Right hindlimb (tissue), 1 donor: ENCODE data around the gene PSTPIP1.

Experiments used
- DNase-seq: peaks from one replicate; pipeline ENCODE4 v3.0.0-alpha.2; 2018

PSTPIP1 gene

DNA sequence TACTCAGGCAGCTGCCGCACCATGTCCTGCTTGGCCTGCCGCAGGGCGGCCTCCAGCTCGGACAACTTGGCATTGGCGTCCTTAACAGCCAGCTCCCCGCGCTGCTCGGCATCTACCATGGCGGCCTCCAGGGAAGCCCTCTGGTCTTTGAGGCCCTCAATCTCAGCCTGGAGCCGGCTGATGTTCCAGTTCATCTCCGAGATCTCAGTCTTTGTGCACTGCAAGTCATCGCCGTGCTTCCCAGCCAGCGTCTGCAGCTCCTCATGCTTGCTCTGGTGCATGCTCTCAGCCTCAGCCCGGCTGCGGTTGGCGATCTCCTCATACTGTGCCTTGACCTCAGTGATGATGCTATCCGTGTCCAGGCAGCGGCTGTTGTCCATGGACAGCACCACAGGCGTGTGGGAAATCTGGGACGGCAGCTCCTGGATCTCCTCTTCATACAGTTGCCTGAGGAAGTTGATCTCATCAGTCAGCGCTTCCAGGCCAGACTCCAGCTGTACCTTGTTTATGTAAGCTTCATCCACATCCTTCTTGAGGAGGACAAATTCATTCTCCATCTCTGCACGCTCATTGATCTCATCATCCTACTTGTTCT, 15.5 kb upstream of the PSTPIP1 start:
- DNase-seq, result no peak

DNA sequence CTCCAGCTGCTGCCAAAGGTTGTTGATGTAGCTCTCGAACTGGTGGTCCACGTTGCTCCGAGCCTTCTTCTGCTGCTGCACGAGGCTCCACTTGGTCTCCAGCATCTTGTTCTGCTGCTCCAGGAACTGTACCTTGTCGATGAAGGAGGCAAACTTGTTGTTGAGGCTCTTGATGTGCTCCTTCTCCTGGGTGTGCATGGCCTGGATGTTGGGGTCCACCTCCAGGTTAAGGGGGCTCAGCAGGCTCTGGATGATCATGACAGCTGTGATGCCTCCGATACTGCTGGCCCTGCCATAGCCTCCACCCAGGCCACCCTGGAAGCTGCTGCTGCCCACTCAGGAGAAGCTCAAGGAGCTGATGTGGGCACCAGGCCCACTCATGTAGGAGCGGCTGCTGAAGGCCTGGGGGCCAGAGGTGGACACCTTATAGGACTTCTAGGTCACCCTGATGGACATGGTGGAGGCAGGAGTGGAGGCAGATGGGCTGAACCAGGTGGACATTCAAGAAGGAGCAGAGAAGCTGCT, 14.9 kb upstream of the PSTPIP1 start:
- no peak for DNase-seq

DNA sequence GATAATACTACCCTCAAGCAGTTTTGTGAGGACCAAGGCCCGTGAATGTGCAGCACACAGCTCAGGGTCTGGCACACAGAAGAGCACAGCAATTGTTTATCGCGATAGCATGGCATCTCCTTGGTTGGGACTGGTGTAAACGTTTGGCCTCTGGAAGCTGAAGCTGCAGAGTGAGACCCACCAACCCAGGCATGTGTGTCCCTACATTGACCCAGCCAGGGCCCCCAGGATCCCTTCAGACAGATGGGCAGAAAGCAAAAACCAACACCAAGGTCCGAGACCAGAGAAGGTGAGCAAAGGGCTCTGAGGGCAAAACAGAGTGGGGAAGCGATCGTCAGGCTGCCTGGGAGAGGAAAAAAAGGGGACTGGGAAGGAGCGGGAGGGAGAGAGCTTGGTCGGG, 12.6 kb upstream of the PSTPIP1 start:
- DNase-seq, result no peak

DNA sequence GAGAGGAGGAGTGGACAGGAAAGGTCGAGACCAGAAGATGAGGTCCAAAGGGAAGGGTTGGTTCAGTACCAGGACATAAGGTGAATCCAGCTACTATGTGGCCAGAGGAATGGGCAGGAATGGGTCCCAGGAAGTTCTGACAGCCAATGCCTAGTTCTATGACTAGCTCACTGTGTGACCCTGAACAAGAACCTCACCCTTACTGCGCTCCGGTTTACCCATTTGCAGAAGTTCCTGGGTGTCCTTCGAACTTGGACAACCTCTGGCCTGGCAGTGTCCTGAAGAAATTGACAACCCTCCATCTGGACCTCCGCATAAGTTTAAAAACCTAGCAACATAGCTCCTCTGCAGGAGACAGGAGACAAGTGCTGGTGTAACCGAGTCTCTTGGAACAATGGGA, 12.2 kb upstream of the PSTPIP1 start:
- no peak for DNase-seq

DNA sequence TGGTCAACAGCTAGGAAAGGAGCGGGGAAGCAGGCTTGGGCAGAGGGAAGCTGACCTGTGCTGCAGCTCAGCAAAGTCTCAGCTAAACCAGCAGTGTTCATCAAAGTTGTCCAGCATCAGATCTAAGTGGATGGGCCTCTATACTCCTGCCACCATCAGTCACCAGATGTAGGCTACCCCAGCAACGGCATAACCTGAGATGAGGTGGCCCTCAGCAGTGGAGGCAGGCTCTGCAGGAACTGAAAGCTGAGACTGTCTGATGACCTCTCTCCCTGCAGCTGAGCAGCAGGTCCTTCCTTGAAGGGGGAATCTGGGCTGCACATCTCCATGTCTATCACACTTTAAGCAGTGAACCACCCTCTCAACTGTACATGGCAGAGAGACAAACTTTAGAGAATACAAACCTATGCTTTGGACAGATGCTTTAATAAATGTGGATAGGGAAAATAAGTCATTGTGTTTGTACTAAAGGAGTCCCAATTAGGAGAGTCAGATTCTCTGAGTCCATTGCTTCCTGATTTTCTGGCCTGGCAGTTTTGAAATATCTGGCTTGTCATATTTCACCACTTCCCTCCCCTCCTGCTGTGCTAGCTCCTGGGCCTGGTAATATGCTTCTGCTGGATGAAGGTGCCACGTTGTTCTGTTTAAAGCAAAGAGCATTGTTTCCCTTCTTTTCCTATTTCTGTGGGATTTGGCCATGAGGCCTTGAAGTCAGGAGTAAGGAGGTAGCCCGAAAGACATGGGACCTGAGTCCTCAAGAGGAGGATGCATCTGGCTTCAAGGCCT, 11.1 kb upstream of the PSTPIP1 start:
- DNase-seq, result no peak

DNA sequence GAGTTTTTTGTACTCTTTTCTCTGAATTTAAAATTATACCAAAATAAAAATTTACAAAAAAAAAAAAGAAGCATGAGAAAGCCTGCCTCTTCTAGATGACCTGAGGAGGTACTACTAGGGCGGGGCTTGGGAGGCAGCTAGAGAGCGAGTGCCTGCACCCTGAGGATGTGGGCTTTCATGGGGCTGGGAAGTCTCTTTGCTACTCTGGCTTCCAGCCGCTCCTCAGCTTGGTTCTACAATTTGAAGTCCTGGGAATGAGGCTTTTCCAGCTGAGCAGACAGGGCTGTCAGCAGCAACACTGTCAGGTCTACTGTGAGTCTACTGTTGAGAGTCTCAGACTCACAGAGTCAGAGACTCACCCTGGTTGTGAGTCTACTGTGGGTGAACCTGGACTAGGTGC, 8.2 kb upstream of the PSTPIP1 start:
- no peak for DNase-seq

DNA sequence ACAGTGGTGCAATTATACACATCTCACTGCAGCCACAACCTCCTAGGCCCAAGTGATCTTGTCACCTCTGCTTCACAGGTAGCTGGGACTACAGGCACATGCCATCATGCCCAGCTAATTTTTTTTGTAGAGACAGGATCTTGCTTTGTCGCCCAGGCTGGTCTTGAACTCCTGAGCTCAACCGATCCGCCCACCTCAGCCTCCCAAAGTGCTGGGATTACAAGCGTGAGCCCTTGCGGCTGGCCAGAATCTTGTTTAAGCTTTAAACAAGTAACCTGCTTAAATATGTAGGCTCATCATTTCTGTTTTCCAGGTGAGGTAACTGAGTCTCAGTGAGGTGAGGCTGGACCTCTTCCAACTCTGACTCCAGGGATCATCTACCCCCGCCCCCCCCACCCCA, 7.7 kb upstream of the PSTPIP1 start:
- no peak for DNase-seq

DNA sequence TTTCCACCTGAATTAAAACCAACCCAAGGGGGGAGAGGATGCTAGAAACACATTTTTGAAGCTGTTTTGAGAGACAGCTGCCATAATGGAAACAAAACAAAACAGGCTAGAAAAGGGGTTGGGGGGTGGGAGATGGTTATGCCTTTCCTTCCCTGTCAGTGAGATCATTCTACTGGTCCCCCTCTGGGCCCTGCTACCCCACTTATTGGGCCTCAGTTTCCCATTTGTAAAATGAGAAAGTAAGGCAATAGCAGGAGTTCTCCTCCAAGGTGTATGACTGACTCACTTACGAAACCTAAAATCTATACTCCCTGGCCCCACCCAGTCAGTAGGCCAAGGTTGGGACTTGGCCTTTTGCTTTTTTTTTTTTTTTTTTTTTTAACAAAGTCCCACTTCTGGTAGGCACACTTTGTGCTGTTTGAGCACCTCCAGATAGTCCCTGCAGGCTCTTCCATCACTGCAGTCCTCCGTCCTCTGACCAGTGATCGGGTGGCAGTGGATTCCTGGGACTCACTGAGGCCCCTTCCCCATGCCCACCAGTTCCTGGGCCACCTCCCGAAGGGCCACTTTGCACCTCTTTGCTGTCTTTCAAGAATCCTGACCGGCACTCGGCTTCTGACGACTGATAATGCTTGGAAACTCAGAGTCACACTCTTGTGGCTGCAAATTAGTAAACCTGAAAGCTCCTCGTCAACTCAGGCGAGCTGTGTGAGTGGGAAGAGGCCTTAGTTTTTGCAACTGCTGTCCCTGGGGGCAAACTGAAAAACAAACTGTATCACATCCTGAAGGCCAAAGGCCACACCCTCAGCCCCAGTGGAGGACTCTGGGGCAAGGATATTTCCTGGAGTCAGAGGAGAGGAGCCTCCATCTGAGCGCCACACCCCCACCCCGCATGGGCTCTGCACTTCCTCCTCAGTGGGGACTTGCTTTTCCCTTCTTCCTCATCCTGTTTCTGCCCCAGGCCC, 6.7 kb upstream of the PSTPIP1 start:
- no peak for DNase-seq

DNA sequence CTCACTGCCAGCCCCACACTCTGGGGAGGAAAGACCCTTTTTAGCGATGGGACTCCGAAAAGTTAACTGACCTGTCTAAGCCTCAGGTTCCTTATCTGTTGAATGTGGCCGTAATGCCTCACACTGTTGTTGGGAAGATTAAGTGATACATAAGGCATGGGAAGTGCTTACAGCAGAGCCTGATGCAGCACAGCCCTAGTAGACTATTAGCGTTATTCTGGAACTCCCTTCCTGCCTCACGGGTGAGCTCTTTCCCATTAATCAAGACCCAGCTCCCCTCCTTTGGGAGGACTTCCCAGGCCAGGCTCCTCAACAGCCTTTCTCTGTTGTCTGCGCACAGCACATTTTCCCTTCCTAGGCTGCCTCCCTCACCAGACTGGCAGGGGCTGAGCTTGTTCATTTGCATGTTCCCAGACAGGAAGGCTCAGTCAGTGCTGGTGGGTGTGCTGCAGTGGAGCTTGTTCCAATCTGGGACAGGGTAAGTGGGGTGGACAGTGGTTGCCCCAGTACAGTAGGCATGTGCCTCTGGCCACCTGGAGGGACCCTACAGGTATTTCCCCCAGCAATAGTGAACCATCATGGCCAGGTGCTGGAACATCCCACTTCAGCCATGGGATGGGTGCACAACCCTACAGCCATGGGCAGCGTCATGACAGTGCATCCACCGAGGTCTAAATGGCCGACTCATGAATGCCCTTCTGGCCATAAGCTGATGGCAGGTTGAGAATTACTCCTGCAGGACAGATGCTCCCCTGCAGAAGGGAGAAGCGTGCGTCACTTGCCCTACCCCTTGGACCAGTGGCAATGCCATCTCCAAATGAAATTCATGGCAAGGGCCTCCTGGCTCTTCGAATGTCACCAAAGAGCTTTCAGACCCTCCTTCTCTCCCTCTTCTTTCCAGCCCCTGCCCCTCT, 5.8 kb upstream of the PSTPIP1 start:
- no peak for DNase-seq

DNA sequence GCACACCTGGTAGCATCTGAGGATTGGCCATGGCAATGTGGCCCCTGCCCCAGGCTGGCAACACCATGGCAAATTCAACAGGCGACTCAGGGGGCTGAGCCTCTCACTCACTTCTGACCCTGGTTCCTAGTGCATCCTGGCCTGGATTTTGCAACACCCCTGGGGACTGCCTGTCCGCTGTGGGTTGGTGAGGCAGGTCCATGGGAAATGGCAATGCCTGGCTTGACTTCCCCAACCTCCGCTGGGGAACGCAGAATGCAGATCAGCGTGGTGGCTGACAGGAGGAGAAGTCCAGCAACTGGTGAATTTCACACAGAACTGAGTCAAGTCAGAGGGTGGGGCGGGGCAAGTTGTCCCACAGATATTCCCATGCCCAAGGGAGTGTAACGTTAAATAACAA, 3.9 kb upstream of the PSTPIP1 start:
- no peak for DNase-seq

DNA sequence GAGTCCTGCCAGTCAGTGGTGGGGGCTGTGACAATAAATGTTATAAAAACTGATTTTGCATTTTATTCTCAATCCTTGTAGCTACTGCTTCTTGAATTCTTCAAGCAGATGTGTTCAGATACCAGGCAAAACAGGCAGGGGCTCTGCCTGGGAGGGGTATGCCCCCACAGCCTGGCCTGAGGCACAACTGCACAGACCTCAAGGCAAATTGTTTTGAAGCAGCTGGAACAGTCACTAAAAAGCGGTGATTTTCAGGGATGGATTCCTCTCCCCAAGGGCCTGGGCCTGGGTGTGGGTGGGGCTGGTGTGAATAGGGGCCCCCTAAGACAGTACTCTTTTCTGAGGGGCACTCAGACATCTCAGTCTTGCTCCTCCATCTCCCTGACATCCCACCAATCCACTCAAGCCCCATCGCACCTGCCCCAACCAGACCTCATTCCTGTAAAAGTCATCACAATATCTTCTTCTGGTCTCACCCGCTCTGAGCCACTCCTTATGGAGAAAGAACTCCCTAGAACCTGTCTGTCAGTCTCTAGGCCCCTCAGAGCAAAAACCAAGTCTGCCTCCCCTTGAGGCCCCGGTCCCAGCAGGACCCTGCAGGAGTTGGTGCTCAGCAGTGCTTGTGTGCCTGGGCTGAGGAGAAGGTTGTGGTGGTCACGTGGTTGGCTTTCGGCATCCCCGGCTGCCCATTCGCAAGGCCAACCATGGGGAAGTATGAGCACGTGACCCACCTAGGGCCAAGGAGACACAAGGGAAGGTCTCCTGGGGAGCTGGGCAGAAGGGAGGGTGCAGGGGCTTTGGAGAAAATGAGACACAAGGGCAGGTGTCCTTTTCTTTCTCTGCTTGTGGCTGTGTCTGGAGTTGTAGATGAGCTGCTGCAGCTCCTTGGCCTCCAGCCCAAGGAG, 2.9 kb upstream of the PSTPIP1 start:
- DNase-seq, result no peak

DNA sequence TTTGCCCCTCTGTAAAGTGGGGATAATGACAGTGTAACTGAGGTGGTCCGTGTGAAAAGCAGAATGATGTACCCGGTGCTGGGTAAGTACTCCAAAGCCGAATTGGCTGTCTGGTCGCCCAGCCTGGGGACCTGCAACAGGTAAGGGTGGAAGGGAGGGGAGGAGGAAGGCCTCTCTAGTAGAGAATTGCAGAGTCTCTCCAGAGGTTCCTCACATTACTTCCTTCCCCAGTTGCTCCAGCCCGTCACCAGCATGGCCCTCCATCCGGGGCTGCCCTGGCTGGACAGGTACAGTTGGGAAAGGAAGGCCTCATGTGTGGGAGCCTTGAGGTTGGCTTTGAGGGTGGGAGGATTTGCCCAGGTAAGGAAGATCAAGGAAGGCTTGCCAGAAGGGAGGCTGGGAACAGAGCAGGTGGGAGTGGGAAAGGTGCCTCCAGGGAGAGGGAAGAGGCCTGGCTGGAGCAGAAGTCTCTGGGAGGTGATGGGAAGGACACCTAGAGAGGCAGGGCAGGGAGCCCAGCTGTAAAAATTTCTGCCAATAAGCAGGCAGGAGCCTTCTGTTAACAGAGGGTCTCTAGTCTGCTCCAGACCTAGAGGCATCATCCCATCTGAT, 1.7 kb upstream of the PSTPIP1 start:
- no peak for DNase-seq

DNA sequence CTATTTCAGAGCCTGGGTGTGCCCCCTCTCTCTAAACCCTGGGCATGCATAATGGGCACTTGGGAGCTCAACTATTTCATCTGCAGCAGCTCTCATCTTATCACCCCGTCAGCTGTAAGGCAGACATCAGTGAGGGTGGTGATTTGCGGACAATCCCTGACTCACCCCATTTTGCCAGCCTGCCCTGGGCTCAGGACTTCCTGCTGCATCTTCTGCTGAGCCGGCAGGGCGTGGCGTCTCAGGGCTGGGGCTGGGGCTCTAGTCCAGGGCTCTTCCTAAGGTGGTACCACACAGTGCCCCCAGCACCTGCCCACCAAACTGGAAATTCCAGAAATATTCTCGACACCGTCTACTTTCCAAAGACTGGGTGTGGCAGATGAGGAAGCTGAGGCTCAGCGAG, 925 bp upstream of the PSTPIP1 start:
- no peak for DNase-seq

DNA sequence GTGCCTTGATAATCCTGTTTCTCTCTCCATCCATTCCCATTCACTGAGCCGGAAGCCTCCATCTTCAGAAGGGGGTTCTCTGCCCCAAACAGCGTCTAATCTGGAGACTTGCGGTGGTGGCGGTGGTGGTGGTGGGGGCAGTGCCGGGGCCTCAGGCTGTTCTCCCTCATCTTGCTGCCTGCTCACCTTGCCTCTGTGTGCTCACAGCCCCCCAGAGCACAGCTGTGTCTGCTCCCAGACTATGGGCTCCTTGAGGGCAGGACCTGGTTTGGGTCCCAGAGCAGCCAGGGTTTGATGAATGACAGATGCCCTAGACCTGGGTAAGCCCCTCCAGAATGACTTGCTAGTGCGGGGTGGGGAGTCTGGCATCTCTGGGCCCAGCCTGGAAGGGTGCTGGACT, 430 bp upstream of the PSTPIP1 start:
- DNase-seq, result no peak

DNA sequence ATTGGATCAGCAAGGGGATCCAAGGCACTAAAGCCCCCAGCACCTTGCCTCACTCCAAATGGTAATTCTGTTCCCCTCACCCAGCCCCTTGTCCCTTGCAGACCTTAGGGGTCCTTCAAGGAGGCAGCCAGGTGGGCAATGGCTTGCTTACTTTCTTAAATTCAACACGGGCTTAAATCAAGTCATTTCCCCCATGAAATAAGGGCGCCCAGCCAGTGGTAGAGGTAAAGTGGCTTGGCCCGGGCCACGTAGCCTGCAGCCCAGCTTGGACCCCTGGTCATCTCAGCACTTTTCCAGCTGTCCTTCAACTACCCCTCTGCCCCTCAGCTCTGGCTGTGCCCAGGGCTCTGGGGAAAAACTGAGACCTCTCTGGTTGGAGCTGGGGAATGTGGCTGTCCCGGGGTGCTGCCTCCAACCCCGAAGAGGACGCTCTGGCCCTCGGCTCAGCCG, 1.2 kb downstream of the PSTPIP1 start:
- DNase-seq, result no peak

DNA sequence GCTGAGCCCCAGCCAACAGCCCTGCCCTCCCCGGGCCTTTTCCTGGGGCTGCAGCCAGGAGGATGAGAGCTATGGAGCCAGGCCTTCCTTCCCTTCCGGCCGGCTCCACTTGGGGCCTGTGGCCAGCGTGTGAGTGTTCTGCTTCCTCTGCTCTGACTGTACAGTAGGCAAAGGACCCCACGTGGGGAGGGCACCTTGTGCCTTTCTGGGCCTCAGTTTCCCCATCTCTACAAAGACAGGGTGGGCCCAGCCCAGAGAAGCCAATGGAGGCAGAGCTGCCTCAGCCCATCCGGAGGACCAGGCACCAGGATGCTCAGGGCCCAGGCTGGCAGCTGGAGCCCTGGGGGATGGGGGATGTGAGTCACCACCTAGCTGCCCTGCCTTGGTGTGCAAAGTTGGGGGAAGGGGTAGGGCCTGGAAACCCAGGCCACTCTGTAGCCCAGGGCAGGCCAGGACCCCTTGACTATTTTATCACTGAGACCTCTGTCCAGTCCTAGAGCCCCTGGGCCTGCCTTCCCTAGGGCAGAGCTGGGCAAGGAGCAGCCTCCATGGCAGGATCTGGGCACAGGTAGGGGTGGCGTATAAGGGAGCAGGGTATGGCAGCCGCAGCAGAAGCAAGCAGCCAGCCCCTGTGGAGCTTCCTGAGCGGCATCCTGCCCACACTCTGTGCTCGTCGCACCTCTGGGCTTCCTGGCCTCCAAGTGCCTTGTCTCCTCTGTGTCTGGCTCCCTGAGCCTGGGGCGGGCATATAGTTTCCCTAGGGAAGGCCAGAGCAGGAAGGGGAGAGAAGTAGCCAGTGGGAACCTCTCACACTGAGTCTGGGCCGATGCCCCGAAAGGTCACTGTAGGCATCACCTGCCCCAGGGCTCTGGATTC, 1.8 kb downstream of the PSTPIP1 start:
- peak; percentile 63 for DNase-seq

DNA sequence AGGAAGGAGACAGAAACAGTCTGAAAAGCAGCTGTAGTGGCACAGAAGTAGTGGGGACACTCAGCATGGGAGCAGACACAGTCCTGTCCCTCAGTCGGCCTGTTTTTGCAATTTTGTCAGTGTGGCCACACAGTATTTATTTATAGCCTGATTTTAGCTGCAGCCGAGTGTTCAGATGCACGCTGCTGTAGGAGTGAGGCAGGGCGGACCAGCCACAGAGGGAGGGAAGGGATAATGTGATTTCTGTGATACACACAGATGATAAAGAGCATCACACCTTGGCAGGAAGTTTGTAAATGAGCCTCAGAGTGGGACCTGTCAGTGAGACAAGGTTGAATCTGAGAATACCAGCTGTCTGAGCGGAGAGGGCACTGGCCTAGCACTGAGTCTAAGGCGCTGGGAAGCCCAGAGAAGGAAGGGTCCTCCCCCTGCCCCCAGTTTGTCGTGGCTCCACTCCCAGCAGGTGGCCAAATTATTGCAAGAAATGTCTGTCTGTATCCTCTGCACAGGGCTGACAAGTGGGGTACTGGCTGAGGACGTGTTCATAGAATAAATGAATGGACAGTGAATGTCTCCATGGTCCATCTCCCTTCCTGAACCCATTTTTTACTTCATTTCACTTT, 3.8 kb downstream of the PSTPIP1 start:
- DNase-seq, result no peak

DNA sequence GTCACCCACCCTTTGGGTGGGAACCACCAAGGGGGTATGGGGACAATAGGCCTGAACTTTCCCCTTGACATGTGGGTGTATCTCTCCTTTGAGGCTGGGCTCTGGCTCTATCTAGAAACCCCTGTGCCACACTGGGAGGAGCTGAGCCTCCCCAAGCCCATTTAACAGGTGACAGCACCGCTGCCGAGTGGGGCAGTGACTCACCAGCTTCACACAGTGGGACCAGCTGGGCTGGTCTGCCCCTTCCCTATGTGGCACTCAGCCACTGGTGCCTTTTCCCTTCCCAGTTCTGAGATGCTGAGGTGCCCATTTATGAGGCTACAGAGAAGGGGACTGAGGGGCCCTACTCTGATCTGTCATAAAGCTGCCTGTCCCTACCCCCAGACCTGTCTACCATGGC, 5.1 kb downstream of the PSTPIP1 start:
- no peak for DNase-seq

DNA sequence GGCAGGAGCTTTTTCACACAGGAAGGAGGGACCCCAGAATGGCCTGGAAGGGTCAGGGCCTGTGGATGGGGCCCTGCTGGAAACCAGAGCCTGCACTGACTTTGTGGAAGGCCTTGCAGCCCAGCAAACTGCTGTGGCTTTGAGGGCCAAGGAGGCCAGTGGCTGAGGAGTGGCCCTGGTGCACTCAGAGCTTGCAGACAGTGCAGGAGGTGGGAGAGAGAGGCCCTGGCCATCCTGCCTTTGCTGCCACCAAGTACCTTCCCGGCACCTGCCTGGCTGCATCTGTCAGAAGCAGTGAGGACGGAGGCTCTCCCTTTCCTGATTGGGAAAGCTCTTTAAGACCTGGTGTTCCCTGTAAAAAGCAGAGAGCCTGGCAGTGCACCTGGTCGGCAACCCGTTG, 6.4 kb downstream of the PSTPIP1 start:
- no peak for DNase-seq
